Stimulated activated CD4-positive, alpha-beta T cell treated with anti-CD3 and anti-CD28 coated beads, Interleukin-12 subunit alpha, Interleukin-12 subunit beta, amount 100 ng/mL, for 24 hours (primary cell): Measurements from ENCODE around the gene CYB5RL.
"Not testable (repeated sequence)": the region's sequence is repeated elsewhere in the genome, so short reads cannot be mapped to it uniquely, and the experiment has no call there.

Experiments used
- DNase-seq, 2 experiments: peaks; one replicate each; pipeline ENCODE4 v3.0.0-alpha.2; 2020; ENCODE audit warnings: low read depth in 2 of 2

Gene CYB5RL

DNA sequence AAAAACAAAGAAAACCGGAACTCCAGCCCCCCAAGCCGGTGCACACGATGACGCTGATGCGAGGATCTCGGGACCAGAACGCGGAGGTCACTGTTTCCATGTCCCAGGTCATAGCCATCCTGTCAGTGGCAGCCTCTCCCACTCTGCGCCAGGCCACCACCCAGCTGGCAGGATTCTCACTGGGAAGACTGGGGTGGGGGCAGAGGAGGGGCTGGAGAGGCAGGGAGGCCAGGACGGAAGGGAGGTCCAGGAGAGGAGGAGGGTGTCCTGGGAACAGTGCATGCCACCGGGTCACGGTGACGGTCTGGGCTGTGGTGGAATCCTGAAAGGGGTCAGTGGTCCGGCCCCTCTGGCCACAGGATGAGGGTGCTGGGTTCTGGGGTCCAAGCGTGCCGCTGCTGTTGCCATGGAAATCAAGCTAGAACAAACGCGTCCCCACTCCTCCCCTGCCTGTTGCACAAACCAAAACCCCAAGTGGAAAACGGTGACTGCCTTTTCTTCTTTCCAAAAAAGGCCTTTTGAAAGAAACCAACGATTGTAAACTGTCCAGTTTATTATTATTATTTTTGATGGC lies 26.2 kb upstream of the CYB5RL start:
- DNase-seq = no peak

GRCh38 chr1:54225378-54225777 lies 25.5 kb upstream of the CYB5RL start:
- no peak for DNase-seq

GRCh38 chr1:54224233-54224632 lies 24.4 kb upstream of the CYB5RL start:
- DNase-seq = no peak

GRCh38 chr1:54223441-54224202 lies 23.8 kb upstream of the CYB5RL start:
- DNase-seq = no peak

DNA sequence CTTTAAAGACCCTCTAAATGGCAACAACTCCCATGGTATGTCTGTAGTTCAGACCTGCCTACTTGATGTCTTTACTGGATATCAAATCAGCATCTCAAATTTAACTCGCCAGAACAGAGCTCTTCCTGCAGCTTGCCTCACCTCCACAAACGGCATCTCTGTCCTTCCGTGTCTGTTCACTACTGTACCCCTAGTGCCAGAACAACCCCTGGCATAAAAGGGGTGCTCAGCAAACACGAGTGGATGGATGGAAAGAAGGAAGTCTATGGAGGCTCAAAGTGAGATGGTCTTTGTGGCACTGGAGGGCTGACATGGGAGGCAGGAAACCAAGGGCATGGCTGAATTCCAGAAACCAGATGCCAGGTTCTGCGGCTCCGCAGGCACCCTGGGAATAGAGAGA lies 22.9 kb upstream of the CYB5RL start:
- DNase-seq = no peak

DNA sequence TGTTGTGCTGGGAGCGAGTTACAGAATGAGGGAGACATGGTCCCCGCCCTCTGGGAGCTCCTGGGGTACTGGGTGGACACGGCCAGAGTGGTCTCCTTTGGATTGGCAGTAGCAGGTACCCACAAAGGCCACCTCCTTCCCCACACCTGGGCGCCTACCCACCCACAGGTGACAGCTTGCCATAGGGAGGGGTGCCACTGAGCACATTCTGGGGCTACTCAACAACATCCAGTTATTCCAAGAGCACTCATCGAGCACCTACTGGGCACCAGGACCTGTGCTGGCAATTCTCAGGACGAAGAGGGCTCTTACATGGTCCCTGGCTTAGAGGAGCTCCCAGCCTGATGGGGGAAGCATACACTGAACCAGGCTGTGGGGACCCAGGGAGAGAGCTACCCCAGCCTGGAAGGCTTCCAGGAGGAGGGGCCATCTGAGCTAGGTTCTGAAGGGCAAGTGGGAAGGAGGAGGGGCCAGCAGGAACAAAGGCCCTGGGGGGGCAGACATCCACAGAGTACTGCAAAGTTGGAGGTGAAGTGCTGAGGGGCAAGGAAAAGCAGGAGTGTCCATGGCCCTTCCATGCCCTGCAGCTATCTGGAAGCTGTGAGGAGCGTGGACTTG lies 22.1 kb upstream of the CYB5RL start:
- no peak for DNase-seq

DNA sequence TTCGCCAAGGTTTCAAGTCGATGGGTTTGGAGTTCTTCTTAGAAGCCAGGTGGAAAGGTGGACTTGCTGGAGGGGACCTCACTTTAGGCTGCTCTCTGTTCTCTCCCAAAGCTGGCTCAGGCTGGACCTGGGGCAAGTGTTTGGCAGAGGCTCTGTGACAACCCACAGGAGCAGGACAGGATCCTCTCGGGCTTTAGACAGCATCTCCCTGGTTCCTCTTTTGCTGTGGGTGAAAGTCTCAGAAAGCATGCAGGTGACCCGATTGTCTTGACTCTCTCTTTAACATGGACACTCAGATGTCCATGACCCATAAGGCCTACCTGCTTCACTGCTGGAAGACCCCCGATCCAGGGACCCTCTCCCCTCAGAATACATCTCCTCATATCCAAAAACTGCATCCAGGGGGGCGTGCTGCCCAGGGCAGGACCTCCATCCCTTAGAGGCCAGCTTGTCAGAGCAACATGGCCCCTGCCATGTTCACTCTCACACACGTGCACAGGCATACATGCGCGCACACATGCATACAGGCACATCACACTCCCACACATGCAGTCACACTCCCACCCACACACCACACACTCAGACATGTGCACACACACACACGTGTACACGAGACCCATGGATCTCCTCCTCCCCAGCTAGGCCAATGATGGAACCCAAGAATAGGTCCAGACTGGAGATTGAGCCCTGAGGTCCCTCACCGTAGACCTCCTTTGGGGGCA lies 21.4 kb upstream of the CYB5RL start:
- no peak for DNase-seq

GRCh38 chr1:54220004-54220811 lies 20.4 kb upstream of the CYB5RL start:
- no peak for DNase-seq

DNA sequence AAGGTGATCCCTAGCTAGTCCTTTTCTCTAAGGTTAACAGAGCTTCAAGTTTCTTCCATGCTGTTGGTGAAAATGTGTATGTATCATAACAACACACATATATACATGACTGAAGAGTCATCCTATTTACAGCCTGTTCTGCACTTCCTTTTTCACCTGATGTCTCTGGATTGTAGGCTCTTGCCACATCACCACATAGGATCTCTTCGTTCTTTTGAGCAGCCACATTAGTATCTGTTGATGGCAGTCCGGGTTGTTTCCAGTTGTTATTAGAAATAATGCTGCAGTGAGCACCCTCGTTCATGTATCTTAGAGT lies 19.8 kb upstream of the CYB5RL start:
- no peak for DNase-seq

DNA sequence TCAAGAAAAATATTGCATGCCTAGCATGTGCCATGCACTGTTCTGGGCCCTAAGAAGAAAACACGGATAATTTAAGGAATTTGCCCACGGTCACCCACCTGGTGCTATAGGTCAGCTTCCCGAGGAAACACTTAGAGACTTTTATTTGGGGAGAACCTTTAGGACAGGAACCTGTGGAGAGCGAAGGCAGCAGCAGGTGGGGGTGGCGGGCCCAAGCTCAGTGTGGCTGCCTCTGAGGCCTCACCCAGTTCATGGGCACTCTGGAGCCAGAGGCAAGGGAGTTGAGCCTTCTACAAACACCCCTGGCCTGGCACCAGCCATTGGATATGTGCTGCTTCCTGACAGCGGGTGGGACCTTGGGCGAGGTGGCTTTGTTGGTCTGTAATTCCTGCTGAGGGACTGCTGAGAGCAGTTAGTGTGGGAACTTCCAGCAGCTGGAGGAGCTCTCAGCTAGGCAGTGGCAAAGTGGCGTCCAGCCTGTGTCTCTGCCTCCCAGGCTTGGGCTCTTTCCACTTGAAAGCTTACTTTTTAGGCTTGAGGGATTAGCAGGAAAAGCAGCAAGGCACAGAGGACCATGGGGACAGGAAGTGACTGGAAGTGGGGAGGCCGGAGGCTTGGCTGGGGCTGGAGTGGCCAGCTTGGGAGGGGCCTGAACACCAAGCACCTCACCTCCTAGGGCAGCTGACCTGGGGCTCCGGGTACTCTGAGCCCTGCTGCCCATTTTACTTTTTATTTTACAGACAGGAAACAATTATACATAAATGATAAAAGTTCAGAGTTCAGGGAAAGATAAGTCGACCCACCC lies 19.3 kb upstream of the CYB5RL start:
- DNase-seq = no peak

GRCh38 chr1:54215523-54215922 lies 15.7 kb upstream of the CYB5RL start:
- DNase-seq = no peak

DNA sequence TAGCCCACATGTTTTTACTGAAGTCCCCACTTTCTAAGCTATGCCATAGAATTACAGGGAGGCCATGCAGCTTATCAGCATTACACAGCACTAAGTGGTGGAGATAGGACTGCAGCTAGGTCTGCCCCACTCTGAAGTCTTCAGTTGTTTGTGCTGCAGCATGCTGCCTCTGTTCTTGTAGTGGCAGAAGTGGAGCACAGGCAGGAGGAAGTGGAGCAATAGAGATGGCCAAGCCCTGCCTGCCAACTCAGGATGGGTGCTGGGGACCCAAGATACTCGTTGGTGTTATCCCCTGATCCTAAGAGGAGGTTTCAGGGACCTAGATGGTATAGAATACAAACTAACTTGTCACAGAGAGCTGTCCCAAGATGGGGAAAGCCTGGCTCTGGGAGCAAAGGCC lies 13.0 kb upstream of the CYB5RL start:
- DNase-seq = no peak

DNA sequence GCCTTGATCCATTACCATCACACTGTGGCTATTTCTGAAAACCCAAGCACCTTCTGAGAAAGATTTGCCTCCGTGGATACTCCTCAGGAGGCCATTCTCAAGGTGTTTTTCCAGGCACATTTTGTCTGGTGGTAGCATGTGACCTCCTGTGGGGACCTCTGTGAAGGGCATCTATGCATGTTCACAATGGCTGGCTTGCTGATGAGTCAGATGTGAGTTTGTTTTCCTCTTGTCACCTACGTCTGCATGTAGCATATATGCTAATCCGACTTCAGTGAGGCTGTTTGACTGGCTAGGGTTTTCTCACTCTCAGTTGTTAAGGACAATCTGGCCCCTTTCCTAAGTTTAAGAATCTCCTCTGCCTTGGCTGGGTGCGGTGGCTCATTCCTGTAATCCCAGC lies 8.1 kb upstream of the CYB5RL start:
- DNase-seq = not testable (repeated sequence)

DNA sequence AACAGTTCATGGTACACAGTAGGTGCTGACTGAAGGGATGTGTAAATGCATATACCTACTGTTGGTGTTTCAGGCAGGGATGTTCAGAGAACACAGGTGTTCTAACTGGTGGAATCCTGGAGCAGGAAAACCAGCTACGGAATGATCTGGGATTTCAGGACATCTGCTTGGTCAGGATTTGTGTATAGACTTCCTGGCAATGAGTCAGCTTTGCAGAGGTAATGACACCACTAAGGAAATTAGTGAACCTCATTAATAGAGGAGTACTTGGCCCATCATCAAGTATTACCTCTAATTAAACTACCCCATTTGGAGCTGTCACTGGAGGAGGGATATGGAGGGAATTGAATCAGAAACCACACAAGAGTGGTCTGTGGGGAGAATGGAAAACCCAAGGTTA lies 7.5 kb upstream of the CYB5RL start:
- no peak for DNase-seq

DNA sequence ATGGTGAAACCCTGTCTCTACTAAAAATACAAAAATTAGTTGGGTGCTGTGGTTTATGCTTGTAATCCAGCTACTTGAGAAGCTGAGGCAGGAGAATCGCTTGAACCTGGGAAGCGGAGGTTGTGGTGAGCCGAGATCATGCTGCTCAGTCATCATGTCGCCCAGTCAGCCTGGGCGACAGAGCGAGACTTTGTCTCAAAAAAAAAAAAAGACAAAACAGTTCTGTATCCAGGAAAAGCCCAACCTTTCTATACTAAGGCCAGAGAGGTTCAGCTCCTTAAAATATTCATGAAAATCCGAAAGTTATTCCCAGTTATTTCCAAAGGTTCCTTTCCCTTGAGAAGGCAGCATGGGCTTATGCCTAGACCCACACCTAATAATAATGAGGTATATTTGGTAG lies 4.4 kb upstream of the CYB5RL start:
- no peak for DNase-seq

DNA sequence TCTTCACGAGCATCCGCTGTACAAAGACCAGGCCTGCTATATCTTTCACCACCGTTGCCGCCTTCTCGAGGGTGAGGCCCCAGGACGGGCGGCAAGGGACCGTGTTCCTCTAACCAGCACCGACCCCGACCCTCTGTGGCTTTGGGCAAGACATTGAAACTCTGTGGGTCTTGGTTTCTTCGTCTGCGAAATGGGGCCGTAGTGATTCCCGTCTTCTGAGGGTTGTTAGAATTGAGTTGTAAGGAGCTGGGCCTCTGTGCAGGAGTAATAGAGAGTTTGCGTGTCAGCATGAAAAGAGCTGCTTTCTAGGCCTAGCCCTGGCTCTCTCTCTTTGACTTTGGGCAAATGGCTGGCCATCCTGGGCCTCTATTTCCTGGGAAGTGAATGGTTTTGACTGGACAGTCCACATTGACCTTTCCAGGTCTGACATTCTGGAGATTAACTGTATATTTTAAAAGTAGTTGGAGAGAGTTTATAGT lies 728 bp upstream of the CYB5RL start:
- DNase-seq = peak in 1 of 2 experiments; percentile 6

GRCh38 chr1:54199151-54199764 lies 572 bp downstream of the CYB5RL start:
- no peak for DNase-seq

GRCh38 chr1:54193453-54193852 lies 6.4 kb downstream of the CYB5RL start:
- no peak for DNase-seq

GRCh38 chr1:54191525-54191924 lies 8.3 kb downstream of the CYB5RL start:
- no peak for DNase-seq

DNA sequence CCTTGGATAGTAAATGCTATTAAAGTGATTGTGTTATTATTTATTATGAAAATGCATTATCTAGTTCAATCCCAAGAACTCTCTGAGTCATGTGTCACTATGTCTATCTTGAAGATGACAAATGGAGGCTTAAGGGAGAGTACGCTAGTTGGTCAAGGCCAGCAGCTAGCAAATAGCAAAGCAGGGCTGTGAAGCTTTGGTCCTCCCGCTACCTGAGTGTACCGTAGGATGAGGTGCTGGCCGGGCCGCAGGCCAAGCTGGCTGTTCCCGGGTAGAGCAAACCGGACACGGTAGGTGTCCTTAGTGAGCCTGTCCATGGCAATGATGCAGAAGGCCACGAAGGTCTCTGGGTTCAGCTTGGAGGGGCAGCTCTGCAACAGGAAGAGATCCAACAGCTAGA lies 9.3 kb downstream of the CYB5RL start:
- DNase-seq = no peak

DNA sequence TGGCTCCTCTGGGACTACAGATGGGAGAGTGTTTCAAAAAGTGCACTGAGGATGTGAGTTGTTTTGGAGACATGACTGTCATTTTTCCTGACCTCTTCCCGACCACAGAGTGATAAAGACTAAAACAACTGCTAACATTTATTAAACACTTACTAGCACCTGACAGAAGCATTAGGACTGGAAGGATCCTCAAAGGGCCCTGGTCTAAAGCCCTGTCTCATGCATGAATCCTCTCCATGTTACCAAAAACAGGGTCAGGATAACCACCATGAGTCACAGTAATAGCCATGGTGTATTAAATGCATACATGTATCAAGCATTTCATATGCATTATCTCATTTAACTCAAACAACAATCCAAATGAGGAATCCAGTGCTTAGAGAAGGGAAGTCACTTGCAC lies 11.5 kb downstream of the CYB5RL start:
- DNase-seq = no peak
